T-helper 22 cell (primary cell): ENCODE results near the gene SDSL.

Experiments used
- DNase-seq: peaks from one replicate; pipeline ENCODE4 v3.0.0-alpha.2; 2020; ENCODE audit warnings: low read depth

SDSL gene

GRCh38 chr12:113485330-113485729 is 63.1 kb downstream of the SDSL start:
- no peak for DNase-seq

- no peak for DNase-seq
Observed at GRCh38 chr12:113486722-113487121, 64.5 kb downstream of the SDSL start.
